ENCODE measurements around the gene SUV39H1. TPM values are rescaled to one million over a fixed set of nuclear protein-coding genes. Genes with fewer than 3 reads are reported as not detected.

The SUV39H1 gene
- total and polyA plus RNA-seq, 2 of the 13 experiments (the other 11 are each of a cell fraction or from before 2014, with no cell fraction given): 5.2 to 10.1 TPM

DNA sequence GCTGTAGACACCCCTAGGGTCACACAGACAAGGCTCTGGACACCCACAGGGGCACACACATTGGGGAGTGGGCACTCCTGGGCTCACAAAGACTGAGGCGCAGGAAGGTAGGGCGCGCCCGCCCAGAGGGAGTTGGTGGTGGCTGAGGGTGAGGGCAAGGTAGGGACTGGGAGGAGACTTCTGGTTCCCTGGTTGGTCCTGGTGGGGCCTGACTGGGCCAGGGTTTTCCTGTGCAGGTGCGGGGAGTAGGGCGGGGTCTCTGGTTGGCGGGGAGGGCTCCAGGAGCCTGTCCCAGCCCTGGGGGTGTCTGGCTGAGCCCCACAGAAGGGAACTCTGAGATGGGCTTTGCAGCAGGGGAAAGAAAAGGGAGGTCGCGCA is 19.7 kb upstream of the SUV39H1 start (continued):
- TF ChIP-seq NFKBIZ (CRISPR knock-in tag; IDR thresholded peaks at IDR 0.05) (no peak), SMARCE1 (IDR thresholded peaks at IDR 0.05; ENCODE audit: borderline replicate concordance) (no peak), ZNF616 (CRISPR knock-in tag; IDR thresholded peaks at IDR 0.05; ENCODE audit: low read depth) (no peak), HNRNPL (IDR thresholded peaks at IDR 0.05; ENCODE audit: low read depth, low read length) (peak; percentile 68; the same call in 1 of the 2 replicates), ZNF543 (CRISPR knock-in tag; IDR thresholded peaks at IDR 0.05) (0 out of 2 replicates have a peak, but pooled peaks have one; percentile 13), BHLHE40 (IDR thresholded peaks at IDR 0.05; ENCODE audit: low read length) (no peak), ZNF12 (CRISPR knock-in tag; IDR thresholded peaks at IDR 0.05) (no peak), ADNP (CRISPR knock-in tag; IDR thresholded peaks at IDR 0.05) (no peak), TOPORS (CRISPR knock-in tag; IDR thresholded peaks at IDR 0.05) (0 out of 2 replicates have a peak, but pooled peaks have one; percentile 7), ZNF138 (CRISPR knock-in tag; IDR thresholded peaks at IDR 0.05; ENCODE audit: low read depth) (no peak), TBP (CRISPR knock-in tag; IDR thresholded peaks at IDR 0.05) (no peak), ZNF614 (CRISPR knock-in tag; IDR thresholded peaks at IDR 0.05; ENCODE audit: borderline replicate concordance) (0 out of 2 replicates have a peak, but pooled peaks have one; percentile 15), MTA1 (CRISPR knock-in tag; IDR thresholded peaks at IDR 0.05; ENCODE audit: borderline replicate concordance) (no peak), ZNF274 (CRISPR knock-in tag; IDR thresholded peaks at IDR 0.05) (no peak)
- TF ChIP-seq, protein P1, sequence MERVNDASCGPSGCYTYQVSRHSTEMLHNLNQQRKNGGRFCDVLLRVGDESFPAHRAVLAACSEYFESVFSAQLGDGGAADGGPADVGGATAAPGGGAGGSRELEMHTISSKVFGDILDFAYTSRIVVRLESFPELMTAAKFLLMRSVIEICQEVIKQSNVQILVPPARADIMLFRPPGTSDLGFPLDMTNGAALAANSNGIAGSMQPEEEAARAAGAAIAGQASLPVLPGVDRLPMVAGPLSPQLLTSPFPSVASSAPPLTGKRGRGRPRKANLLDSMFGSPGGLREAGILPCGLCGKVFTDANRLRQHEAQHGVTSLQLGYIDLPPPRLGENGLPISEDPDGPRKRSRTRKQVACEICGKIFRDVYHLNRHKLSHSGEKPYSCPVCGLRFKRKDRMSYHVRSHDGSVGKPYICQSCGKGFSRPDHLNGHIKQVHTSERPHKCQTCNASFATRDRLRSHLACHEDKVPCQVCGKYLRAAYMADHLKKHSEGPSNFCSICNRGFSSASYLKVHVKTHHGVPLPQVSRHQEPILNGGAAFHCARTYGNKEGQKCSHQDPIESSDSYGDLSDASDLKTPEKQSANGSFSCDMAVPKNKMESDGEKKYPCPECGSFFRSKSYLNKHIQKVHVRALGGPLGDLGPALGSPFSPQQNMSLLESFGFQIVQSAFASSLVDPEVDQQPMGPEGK (CRISPR knock-in tag; IDR thresholded peaks at IDR 0.05): peak; percentile 4; the same call in 1 of the 2 replicates
- TF ChIP-seq, protein P2, sequence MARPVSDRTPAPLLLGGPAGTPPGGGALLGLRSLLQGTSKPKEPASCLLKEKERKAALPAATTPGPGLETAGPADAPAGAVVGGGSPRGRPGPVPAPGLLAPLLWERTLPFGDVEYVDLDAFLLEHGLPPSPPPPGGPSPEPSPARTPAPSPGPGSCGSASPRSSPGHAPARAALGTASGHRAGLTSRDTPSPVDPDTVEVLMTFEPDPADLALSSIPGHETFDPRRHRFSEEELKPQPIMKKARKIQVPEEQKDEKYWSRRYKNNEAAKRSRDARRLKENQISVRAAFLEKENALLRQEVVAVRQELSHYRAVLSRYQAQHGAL (CRISPR knock-in tag; IDR thresholded peaks at IDR 0.05; ENCODE audit: not compliant biosample characterization): no peak
- TF ChIP-seq, protein P3, sequence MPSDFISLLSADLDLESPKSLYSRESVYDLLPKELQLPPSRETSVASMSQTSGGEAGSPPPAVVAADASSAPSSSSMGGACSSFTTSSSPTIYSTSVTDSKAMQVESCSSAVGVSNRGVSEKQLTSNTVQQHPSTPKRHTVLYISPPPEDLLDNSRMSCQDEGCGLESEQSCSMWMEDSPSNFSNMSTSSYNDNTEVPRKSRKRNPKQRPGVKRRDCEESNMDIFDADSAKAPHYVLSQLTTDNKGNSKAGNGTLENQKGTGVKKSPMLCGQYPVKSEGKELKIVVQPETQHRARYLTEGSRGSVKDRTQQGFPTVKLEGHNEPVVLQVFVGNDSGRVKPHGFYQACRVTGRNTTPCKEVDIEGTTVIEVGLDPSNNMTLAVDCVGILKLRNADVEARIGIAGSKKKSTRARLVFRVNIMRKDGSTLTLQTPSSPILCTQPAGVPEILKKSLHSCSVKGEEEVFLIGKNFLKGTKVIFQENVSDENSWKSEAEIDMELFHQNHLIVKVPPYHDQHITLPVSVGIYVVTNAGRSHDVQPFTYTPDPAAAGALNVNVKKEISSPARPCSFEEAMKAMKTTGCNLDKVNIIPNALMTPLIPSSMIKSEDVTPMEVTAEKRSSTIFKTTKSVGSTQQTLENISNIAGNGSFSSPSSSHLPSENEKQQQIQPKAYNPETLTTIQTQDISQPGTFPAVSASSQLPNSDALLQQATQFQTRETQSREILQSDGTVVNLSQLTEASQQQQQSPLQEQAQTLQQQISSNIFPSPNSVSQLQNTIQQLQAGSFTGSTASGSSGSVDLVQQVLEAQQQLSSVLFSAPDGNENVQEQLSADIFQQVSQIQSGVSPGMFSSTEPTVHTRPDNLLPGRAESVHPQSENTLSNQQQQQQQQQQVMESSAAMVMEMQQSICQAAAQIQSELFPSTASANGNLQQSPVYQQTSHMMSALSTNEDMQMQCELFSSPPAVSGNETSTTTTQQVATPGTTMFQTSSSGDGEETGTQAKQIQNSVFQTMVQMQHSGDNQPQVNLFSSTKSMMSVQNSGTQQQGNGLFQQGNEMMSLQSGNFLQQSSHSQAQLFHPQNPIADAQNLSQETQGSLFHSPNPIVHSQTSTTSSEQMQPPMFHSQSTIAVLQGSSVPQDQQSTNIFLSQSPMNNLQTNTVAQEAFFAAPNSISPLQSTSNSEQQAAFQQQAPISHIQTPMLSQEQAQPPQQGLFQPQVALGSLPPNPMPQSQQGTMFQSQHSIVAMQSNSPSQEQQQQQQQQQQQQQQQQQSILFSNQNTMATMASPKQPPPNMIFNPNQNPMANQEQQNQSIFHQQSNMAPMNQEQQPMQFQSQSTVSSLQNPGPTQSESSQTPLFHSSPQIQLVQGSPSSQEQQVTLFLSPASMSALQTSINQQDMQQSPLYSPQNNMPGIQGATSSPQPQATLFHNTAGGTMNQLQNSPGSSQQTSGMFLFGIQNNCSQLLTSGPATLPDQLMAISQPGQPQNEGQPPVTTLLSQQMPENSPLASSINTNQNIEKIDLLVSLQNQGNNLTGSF (CRISPR knock-in tag; IDR thresholded peaks at IDR 0.05): no peak
- TF ChIP-seq, protein P4, sequence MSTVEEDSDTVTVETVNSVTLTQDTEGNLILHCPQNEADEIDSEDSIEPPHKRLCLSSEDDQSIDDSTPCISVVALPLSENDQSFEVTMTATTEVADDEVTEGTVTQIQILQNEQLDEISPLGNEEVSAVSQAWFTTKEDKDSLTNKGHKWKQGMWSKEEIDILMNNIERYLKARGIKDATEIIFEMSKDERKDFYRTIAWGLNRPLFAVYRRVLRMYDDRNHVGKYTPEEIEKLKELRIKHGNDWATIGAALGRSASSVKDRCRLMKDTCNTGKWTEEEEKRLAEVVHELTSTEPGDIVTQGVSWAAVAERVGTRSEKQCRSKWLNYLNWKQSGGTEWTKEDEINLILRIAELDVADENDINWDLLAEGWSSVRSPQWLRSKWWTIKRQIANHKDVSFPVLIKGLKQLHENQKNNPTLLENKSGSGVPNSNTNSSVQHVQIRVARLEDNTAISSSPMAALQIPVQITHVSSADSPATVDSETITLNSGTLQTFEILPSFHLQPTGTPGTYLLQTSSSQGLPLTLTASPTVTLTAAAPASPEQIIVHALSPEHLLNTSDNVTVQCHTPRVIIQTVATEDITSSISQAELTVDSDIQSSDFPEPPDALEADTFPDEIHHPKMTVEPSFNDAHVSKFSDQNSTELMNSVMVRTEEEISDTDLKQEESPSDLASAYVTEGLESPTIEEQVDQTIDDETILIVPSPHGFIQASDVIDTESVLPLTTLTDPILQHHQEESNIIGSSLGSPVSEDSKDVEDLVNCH (CRISPR knock-in tag; IDR thresholded peaks at IDR 0.05): 0 out of 2 replicates have a peak, but pooled peaks have one; percentile 13
- TF ChIP-seq, protein P5, sequence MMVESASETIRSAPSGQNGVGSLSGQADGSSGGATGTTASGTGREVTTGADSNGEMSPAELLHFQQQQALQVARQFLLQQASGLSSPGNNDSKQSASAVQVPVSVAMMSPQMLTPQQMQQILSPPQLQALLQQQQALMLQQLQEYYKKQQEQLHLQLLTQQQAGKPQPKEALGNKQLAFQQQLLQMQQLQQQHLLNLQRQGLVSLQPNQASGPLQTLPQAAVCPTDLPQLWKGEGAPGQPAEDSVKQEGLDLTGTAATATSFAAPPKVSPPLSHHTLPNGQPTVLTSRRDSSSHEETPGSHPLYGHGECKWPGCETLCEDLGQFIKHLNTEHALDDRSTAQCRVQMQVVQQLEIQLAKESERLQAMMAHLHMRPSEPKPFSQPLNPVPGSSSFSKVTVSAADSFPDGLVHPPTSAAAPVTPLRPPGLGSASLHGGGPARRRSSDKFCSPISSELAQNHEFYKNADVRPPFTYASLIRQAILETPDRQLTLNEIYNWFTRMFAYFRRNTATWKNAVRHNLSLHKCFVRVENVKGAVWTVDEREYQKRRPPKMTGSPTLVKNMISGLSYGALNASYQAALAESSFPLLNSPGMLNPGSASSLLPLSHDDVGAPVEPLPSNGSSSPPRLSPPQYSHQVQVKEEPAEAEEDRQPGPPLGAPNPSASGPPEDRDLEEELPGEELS (CRISPR knock-in tag; IDR thresholded peaks at IDR 0.05): no peak
